Mucosa of descending colon (tissue), 3 donors: ENCODE data around the gene ZBTB26. TPM values are rescaled to one million over a fixed set of nuclear protein-coding genes. Genes with fewer than 3 reads are reported as not detected.

Experiments used
- ATAC-seq: fragments of 200-7000 bp; cut with Tn5 transposase; one replicate; pipeline ENCODE4 v1.9.1; 2020; ENCODE audit warnings: mild to moderate bottlenecking, moderate library complexity
- DNase-seq, 3 donors: peaks; one replicate each; pipeline ENCODE4 v3.0.0-alpha.2; 2020
- H3K36me3 ChIP-seq: fragments of 200-600 bp; one replicate; pipeline ENCODE4 v1.8.0; 2021; ENCODE audit warnings: low read depth, mild to moderate bottlenecking
- H3K4me1 ChIP-seq: fragments of 200-600 bp; one replicate; pipeline ENCODE4 v1.8.0; 2021; ENCODE audit warnings: low read depth, mild to moderate bottlenecking
- H3K4me3 ChIP-seq: fragments of 200-600 bp; one replicate; pipeline ENCODE4 v1.8.0; 2021; ENCODE audit warnings: mild to moderate bottlenecking
- H3K9me3 ChIP-seq: fragments of 200-600 bp; one replicate; pipeline ENCODE4 v1.8.0; 2021; ENCODE audit warnings: mild to moderate bottlenecking
- CTCF ChIP-seq: fragments of 200-600 bp; IDR thresholded peaks from one replicate; pipeline ENCODE4 v1.8.0; 2022; ENCODE audit warnings: antibody characterized with exemption, mild to moderate bottlenecking
- intact Hi-C, 2 donors: fragments of 100-400 bp; cut with DNase I in 1 of 2; cut with micrococcal nuclease in 1 of 2; formaldehyde crosslinking; loops; one replicate each; pipeline versions ENCODE4 v1.11.0 to v1.11.1; 2022; cut with DNase I, micrococcal nuclease
- total RNA-seq, 3 donors: library from RNA; stranded (reverse); fragmentation: NEBNext Ultra II Directional in 2 of 3; extraction: Animal tissue kit (Norgen Biotek cat#: 25700) in 2 of 3; gene quantifications; one replicate each; pipeline versions ENCODE4 v1.2.1 to v1.2.4, GENCODE V29; 2021 to 2023
- donor health status: DM: no; HTN: no; CAD: no; lungs with moderate emphysema.
- donor health status: DM: no; HTN: no; CAD: no.
- donor health status: DM: no; HTN: yes; CAD: no.

Gene ZBTB26
- total RNA-seq, 3 donors from 2014 or later, result 5.0 to 11.2 (median 5.1) TPM

DNA sequence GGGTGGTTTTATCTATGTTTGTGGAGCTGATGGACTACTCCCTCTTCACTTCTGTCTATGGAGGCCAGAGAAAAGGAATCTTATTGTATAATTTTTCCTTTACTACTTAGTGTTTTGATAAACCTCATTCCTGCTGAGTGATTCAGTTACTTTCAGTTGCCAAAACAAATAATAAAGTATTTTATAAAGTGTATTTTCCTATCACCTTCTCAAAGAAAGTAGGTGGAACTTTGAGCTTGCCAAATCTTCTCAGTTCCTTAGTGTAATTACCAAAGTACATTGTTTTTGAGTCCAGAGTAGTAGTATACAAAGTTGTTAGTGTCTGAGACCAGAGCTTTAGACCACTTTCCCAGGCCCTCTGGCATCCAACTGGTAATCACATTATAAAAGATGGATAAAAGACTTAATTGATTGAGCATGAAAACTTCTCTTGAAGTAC is 23.0 kb upstream of the ZBTB26 start:
- ATAC-seq (peak; percentile 86), DNase-seq (no peak)
- no peak for TF ChIP-seq CTCF
- Histone ChIP-seq H3K4me3 (no peak overlapping the region), H3K9me3 (no peaks in the 10 kb centered on the region), H3K36me3 (no peaks in the 10 kb centered on the region), H3K4me1 (peaks cover 41% of the 10 kb centered on the region)
- intact Hi-C loops, result no loop called here

- peaks cover 49% of the 10 kb centered on the region for H3K4me1 ChIP-seq
- DNase-seq (no peak), ATAC-seq (no peak)
- TF ChIP-seq CTCF, result no peak
- intact Hi-C loops, result no loop called here
- H3K4me3 ChIP-seq, result no peak overlapping the region
- no peaks in the 10 kb centered on the region for H3K9me3 ChIP-seq
- H3K36me3 ChIP-seq, result no peaks in the 10 kb centered on the region
Observed at GRCh38 chr9:122951056-122951455, 19.7 kb upstream of the ZBTB26 start.

DNA sequence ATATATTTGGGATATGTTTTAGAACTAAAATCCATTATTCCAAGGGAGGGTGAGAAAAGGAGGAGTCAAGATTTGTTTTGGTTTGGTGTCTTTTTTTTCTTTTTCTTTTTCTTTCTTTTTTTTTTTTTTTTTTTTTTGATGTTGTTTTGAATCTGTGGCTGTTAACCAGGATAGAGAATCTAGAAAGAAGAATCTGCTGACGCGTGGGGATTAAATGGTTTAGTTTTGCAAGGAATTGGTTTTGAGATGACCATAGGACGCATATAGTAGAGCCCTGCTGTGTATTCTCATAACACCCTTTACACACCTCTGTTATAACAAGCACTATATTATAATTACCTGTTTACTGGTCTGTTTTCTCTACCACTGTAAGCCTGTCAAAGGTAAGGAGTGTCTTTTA is 19.0 kb upstream of the ZBTB26 start:
- TF ChIP-seq CTCF, result no peak
- ATAC-seq (peak; percentile 31), DNase-seq (no peak)
- H3K36me3 ChIP-seq, result no peaks in the 10 kb centered on the region
- intact Hi-C loops, result no loop called here
- H3K9me3 ChIP-seq, result no peaks in the 10 kb centered on the region
- peaks cover 52% of the 10 kb centered on the region for H3K4me1 ChIP-seq
- no peak overlapping the region for H3K4me3 ChIP-seq

DNA sequence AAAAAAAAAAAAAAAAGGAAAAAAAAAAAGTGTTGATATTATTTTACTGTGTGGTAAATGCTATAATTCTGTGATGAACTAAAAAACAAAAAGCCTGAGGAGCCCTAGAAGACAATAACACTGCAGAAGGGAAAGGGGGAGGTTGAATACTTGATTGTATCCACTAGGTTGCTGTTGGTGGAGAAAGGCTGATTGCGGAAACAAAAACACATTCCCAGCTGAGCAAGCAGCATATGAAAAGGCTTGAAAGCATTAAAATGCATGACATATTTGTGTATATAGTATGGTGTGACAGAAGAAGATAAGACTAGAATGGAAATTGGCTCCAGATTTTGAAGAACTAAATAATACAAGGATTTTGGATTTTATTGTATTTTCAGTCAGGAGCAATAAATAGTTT is 18.4 kb upstream of the ZBTB26 start:
- Histone ChIP-seq H3K9me3 (no peaks in the 10 kb centered on the region), H3K4me1 (peaks cover 49% of the 10 kb centered on the region), H3K36me3 (no peaks in the 10 kb centered on the region), H3K4me3 (no peak overlapping the region)
- ATAC-seq (no peak), DNase-seq (no peak)
- intact Hi-C loops, result no loop called here
- no peak for TF ChIP-seq CTCF

DNA sequence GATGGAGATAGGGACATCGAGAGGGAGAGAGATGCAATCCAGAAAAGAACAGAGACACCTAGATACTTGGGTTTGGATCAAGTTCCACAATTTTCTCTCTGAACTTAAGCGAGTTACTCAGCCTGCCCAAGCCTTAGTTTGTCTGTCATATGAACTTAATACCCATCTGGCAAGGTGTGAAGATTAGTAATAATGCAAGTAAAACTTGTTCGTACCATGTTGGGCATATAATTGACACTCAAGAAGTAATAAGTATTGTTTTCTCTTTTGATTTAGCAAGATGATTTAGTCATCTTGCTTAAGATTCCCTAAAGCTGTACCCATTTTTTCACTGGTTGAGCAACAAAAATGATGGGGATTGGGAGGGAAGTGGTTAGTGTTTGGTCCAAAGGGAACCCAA is 17.0 kb upstream of the ZBTB26 start:
- H3K4me1 ChIP-seq, result peaks cover 38% of the 10 kb centered on the region

More for the DNA sequence above, 17.0 kb upstream of the ZBTB26 start:
- no peak for TF ChIP-seq CTCF
- ATAC-seq (no peak), DNase-seq (no peak)
- Histone ChIP-seq H3K4me3 (no peak overlapping the region), H3K36me3 (no peaks in the 10 kb centered on the region), H3K9me3 (no peaks in the 10 kb centered on the region)
- intact Hi-C loops, result no loop called here
